SK-N-SH (cell line): Measurements from ENCODE around the gene MYO18B. TPM values are rescaled to one million over a fixed set of nuclear protein-coding genes. Genes with fewer than 3 reads are reported as not detected.

Source experiments
- CTCF ChIA-PET: fragments of 300-600, 350-600 bp; formaldehyde crosslinking; extraction: SDS; loops from one replicate; lab custom pipeline; 2021; lab: Yijun Ruan, JAX
- POLR2A ChIA-PET: fragments of 350-600 bp; sonication (Branson Sonifier 250); formaldehyde crosslinking; extraction: SDS; loops from one replicate; lab custom pipeline; 2020; ENCODE audit warnings: antibody characterized with exemption, inconsistent platforms; lab: Yijun Ruan, JAX
- DNase-seq: peaks from one replicate; pipeline ENCODE4 v3.0.0; 2012
- H2AFZ ChIP-seq: fragments of 200-600 bp; sonication (generic); 2 replicates; pipeline ENCODE4 v1.8.1; 2016; ENCODE audit warnings: antibody characterized with exemption, mild to moderate bottlenecking, low read depth
- H3F3A ChIP-seq: fragments of 200-600 bp; sonication (generic); replicated peaks from 2 replicates; pipeline ENCODE3; 2016; ENCODE audit warnings: antibody characterized with exemption, mild to moderate bottlenecking; ENCODE audit not compliant: insufficient read depth
- H3K27ac ChIP-seq, 2 experiments: fragments of 200-500 bp in 1 of 2; fragments of 200-600 bp in 1 of 2; sonication (Bioruptor generic) in 1 of 2; sonication (generic), shearing (Covaris generic) in 1 of 2; 2 replicates each; pipeline versions ENCODE4 v1.5.1 to v1.6.1; 2014 to 2016; ENCODE audit warnings: low read depth in 2 of 2, inconsistent platforms in 1 of 2, low read length in 1 of 2, mild to moderate bottlenecking in 1 of 2, mixed read lengths in 1 of 2
- H3K27me3 ChIP-seq: fragments of 200-600 bp; sonication (generic), shearing (Covaris generic); 2 replicates; pipeline ENCODE4 v1.6.1; 2016; ENCODE audit warnings: mixed run types; ENCODE audit not compliant: insufficient read depth
- H3K36me3 ChIP-seq, 2 experiments: fragments of 200-500 bp in 1 of 2; fragments of 200-600 bp in 1 of 2; sonication (Bioruptor generic) in 1 of 2; sonication (generic) in 1 of 2; replicated peaks in 1 of 2; 2 replicates each; pipeline versions ENCODE3 to v1.5.1; 2014 to 2016; ENCODE audit warnings: low read length in 1 of 2, mild to moderate bottlenecking in 1 of 2; ENCODE audit not compliant: insufficient read depth in 2 of 2, control insufficient read depth in 1 of 2
- H3K4me1 ChIP-seq, 2 experiments: fragments of 200-500 bp in 1 of 2; fragments of 200-600 bp in 1 of 2; sonication (Bioruptor generic) in 1 of 2; sonication (generic), shearing (Covaris generic) in 1 of 2; 2 replicates each; pipeline versions ENCODE4 v1.5.1 to v1.6.1; 2014 to 2016; ENCODE audit warnings: low read depth in 1 of 2, low read length in 1 of 2, mixed run types in 1 of 2; ENCODE audit not compliant: insufficient read depth in 2 of 2, control insufficient read depth in 1 of 2
- H3K4me2 ChIP-seq: fragments of 200-600 bp; sonication (generic), shearing (Covaris generic); 2 replicates; pipeline ENCODE4 v1.6.1; 2017; ENCODE audit warnings: mixed run types
- H3K4me3 ChIP-seq, 2 experiments: fragments of 200-500 bp in 1 of 2; fragments of 200-600 bp in 1 of 2; sonication (Bioruptor generic) in 1 of 2; sonication (generic), shearing (Covaris generic) in 1 of 2; 2 replicates each; pipeline versions ENCODE4 v1.5.1 to v1.8.1; 2014 to 2016; ENCODE audit warnings: low read depth in 2 of 2, inconsistent platforms in 1 of 2, low read length in 1 of 2, mild to moderate bottlenecking in 1 of 2, mixed read lengths in 1 of 2, moderate library complexity in 1 of 2
- H3K79me2 ChIP-seq: fragments of 200-600 bp; sonication (generic); 2 replicates; pipeline ENCODE4 v1.8.1; 2017; ENCODE audit warnings: mild to moderate bottlenecking; ENCODE audit not compliant: insufficient read depth
- H3K9ac ChIP-seq: fragments of 200-600 bp; sonication (generic); 2 replicates; pipeline ENCODE4 v1.6.1; 2017; ENCODE audit warnings: mixed run types
- H3K9me2 ChIP-seq: fragments of 200-600 bp; sonication (generic); 2 replicates; pipeline ENCODE4 v1.6.1; 2017; ENCODE audit warnings: mixed run types
- H3K9me3 ChIP-seq: fragments of 200-600 bp; sonication (generic); 2 replicates; pipeline ENCODE4 v1.6.1; 2017; ENCODE audit warnings: mixed run types, mild to moderate bottlenecking, moderate library complexity
- H4K20me1 ChIP-seq: fragments of 200-600 bp; sonication (generic); 2 replicates; pipeline ENCODE4 v1.6.1; 2017; ENCODE audit warnings: mild to moderate bottlenecking, mixed run types; ENCODE audit not compliant: insufficient read depth
- CTCF ChIP-seq: fragments of 200-600 bp; sonication (generic); IDR thresholded peaks from 2 replicates; pipeline ENCODE4 v1.6.1; 2017; ENCODE audit warnings: antibody characterized with exemption, mild to moderate bottlenecking, moderate library complexity
- ELF1 ChIP-seq: IDR thresholded peaks from 2 replicates; pipeline ENCODE4 v1.4.0; 2012
- FOSL2 ChIP-seq: IDR thresholded peaks from 2 replicates; pipeline ENCODE4 v1.4.0; 2012; ENCODE audit warnings: low read depth, mild to moderate bottlenecking, moderate library complexity, borderline replicate concordance
- GATA2 ChIP-seq: sonication (generic); formaldehyde crosslinking; IDR thresholded peaks from 2 replicates; pipeline ENCODE4 v1.5.0; 2020; ENCODE audit warnings: mild to moderate bottlenecking, missing genetic modification reagents
- IRF3 ChIP-seq: fragments of 150-350 bp; IDR thresholded peaks from 2 replicates; pipeline ENCODE4 v1.6.1; 2016; ENCODE audit warnings: mild to moderate bottlenecking, low read depth, low read length
- MEF2A ChIP-seq: IDR thresholded peaks from 2 replicates; pipeline ENCODE4 v1.4.0; 2012; ENCODE audit warnings: low read depth, borderline replicate concordance
- MXI1 ChIP-seq: IDR thresholded peaks from 2 replicates; pipeline ENCODE4 v1.6.1; 2012; ENCODE audit warnings: mild to moderate bottlenecking, low read depth, low read length, improper control_type of control experiment
- POLR2AphosphoS5 ChIP-seq: IDR thresholded peaks from 2 replicates; pipeline ENCODE4 v1.6.1; 2012; ENCODE audit warnings: low read depth, low read length
- RAD21 ChIP-seq: IDR thresholded peaks from 2 replicates; pipeline ENCODE4 v1.6.1; 2012; ENCODE audit warnings: mild to moderate bottlenecking, low read length
- RCOR1 ChIP-seq: fragments of 150-350 bp; IDR thresholded peaks from 2 replicates; pipeline ENCODE4 v1.6.1; 2017; ENCODE audit warnings: antibody characterized with exemption, low read length
- RXRA ChIP-seq: IDR thresholded peaks from 2 replicates; pipeline ENCODE4 v1.4.0; 2012; ENCODE audit warnings: low read depth, mild to moderate bottlenecking, borderline replicate concordance
- TAF1 ChIP-seq: IDR thresholded peaks from 2 replicates; pipeline ENCODE4 v1.6.1; 2012; ENCODE audit warnings: low read depth, mild to moderate bottlenecking, low read length, moderate library complexity, borderline replicate concordance
- TEAD4 ChIP-seq: IDR thresholded peaks from 2 replicates; pipeline ENCODE4 v1.4.0; 2012; ENCODE audit warnings: mild to moderate bottlenecking, borderline replicate concordance; ENCODE audit not compliant: insufficient read depth
- USF1 ChIP-seq: IDR thresholded peaks from 2 replicates; pipeline ENCODE4 v1.4.0; 2012; ENCODE audit warnings: low read depth, borderline replicate concordance
- polyA plus RNA-seq, 3 experiments: library from polyadenylated mRNA; depleted of rRNA; stranded (reverse); fragments of >200 nt; gene quantifications; 2 replicates each; pipeline ENCODE4 v1.2.3, GENCODE V29; 2012
- TF ChIP-seq, protein P1 (sequence below): IDR thresholded peaks from 2 replicates; pipeline ENCODE4; 2012
- TF ChIP-seq, protein P2 (sequence below): IDR thresholded peaks from 2 replicates; pipeline ENCODE4 v1.4.0; 2012; ENCODE audit warnings: low read depth, borderline replicate concordance
- TF ChIP-seq, protein P3 (sequence below): fragments of 150-350 bp; IDR thresholded peaks from 2 replicates; pipeline ENCODE4 v1.6.1; 2017; ENCODE audit warnings: antibody characterized with exemption, low read length, low read depth, borderline replicate concordance

The MYO18B gene
- polyA plus RNA-seq, 1 of the 3 experiments (the other 2 are of a cell fraction), result 0.05 TPM

DNA sequence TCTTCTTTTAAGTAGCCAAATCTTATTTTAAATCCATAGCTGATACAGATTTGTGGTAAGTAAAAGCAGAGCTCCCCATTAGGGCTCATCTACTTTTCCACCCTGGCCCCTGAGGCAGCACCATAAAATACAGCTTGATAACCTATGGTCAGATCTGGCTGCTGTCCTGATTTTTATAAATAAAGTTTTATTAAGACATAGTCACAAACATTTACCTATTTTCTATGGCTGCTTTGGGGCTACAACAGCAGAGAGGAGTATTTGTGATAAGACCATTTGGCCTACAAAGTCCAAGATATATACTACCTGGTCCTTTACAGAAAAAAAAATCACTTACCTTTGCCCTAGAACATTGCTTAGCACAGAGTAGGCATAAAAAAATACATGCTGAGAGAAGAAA is 227.3 kb downstream of the MYO18B start:
- Histone ChIP-seq H3K4me1 (peaks cover 0 to 8% of the 10 kb centered on the region in 2 experiments; a peak in 1 of 4 replicates), H4K20me1 (no peaks in the 10 kb centered on the region), H3K27ac (no peak overlapping the region), H2AFZ (no peak overlapping the region), H3K36me3 (no peaks in the 10 kb centered on the region), H3K79me2 (no peaks in the 10 kb centered on the region)
- DNase-seq, result no peak
- no peak for TF ChIP-seq CTCF
- TF ChIP-seq GATA2 (CRISPR knock-in tag), result no peak
- no peak for TF ChIP-seq RCOR1
- TF ChIP-seq, protein P1, sequence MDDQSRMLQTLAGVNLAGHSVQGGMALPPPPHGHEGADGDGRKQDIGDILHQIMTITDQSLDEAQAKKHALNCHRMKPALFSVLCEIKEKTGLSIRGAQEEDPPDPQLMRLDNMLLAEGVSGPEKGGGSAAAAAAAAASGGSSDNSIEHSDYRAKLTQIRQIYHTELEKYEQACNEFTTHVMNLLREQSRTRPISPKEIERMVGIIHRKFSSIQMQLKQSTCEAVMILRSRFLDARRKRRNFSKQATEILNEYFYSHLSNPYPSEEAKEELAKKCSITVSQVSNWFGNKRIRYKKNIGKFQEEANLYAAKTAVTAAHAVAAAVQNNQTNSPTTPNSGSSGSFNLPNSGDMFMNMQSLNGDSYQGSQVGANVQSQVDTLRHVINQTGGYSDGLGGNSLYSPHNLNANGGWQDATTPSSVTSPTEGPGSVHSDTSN, result no peak
- no peak for TF ChIP-seq MEF2A
- TF ChIP-seq, protein P2, sequence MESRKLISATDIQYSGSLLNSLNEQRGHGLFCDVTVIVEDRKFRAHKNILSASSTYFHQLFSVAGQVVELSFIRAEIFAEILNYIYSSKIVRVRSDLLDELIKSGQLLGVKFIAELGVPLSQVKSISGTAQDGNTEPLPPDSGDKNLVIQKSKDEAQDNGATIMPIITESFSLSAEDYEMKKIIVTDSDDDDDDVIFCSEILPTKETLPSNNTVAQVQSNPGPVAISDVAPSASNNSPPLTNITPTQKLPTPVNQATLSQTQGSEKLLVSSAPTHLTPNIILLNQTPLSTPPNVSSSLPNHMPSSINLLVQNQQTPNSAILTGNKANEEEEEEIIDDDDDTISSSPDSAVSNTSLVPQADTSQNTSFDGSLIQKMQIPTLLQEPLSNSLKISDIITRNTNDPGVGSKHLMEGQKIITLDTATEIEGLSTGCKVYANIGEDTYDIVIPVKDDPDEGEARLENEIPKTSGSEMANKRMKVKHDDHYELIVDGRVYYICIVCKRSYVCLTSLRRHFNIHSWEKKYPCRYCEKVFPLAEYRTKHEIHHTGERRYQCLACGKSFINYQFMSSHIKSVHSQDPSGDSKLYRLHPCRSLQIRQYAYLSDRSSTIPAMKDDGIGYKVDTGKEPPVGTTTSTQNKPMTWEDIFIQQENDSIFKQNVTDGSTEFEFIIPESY, result no peak
- no peak for TF ChIP-seq ELF1
- no peak for TF ChIP-seq TEAD4
- TF ChIP-seq RXRA, result no peak
- TF ChIP-seq POLR2AphosphoS5, result no peak
- TF ChIP-seq TAF1, result no peak
- TF ChIP-seq IRF3, result no peak
- TF ChIP-seq USF1, result no peak
- TF ChIP-seq RAD21, result no peak
- TF ChIP-seq FOSL2, result no peak
- no peak for TF ChIP-seq MXI1
- TF ChIP-seq, protein P3, sequence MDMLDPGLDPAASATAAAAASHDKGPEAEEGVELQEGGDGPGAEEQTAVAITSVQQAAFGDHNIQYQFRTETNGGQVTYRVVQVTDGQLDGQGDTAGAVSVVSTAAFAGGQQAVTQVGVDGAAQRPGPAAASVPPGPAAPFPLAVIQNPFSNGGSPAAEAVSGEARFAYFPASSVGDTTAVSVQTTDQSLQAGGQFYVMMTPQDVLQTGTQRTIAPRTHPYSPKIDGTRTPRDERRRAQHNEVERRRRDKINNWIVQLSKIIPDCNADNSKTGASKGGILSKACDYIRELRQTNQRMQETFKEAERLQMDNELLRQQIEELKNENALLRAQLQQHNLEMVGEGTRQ, result no peak
- TF ChIP-seq, all 33 proteins: peak for 0
- no peaks in the 10 kb centered on the region for H3K27me3 ChIP-seq
- H3K4me3 ChIP-seq, result no peak overlapping the region
- no peaks in the 10 kb centered on the region for H3F3A ChIP-seq
- H3K4me2 ChIP-seq, result no peak overlapping the region
- H3K9me2 ChIP-seq, result no peaks in the 10 kb centered on the region
- ChIA-PET CTCF (interaction anchor here (1.4 to 1.8 kb wide), 2 partner anchors 11 to 203 kb away, joined by 5 to 6 read pairs; no protein-coding TSS in a partner anchor), POLR2A (no interaction called here)
- H3K9me3 ChIP-seq, result 0 out of 2 replicates have a peak, but pooled peaks cover 4% of the 10 kb centered on the region
- H3K9ac ChIP-seq, result no peak overlapping the region
